ENCODE results near the gene TMEM252. TPM values are rescaled to one million over a fixed set of nuclear protein-coding genes. Genes with fewer than 3 reads are reported as not detected.

Gene TMEM252
- polyA plus RNA-seq, 2 of the 4 experiments (the other 2 are of a cell fraction) = not detected

DNA sequence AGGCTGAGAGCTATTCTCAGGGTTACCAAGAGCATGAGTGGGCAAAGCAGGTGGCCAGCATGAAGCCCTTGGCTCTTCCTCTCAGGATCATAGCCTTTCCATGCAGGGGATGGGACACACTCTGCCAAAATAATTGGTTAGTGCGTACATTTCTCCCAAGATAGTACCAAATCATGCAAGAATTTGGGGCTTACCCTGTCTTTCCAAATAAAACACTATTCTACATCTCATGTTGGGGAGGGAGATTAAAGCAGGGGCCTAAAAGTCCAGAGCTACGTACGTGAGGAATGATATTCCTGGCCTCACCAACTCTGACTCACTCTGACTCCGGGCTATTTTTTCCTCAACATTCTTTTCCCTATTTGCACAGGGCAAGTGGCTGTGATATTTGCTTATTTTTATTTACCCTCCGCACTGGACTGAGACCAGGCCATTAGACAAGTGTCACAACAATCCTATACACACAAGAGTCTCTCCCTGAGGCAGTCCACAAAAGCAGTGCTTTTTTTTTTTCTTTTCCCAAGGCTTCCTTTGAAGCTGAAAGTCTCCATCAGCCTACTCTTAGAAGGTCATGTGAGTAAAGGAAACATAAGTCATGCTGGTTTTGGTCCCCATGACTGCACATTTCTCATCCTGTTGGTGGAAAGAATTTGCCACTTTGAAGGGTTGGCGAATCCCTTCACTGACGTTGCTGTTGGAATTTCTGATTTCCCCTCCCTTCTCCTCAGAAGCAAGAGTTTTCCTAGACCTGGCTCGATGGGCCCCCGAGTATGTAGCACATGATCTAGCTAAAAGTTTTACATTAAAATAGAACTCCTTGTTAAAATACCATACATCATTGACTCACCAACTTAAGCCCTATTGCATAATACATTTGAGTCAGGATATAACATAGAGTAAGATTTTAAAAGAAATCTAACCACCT lies 40.0 kb downstream of the TMEM252 start (continued):
- TF ChIP-seq FOSL2 (IDR thresholded peaks at IDR 0.05) (0 out of 2 replicates have a peak, but pooled peaks have one; percentile 38), FOSL2 (CRISPR knock-in tag; IDR thresholded peaks at IDR 0.05) (peak; percentile 74), MAFK (IDR thresholded peaks at IDR 0.05; ENCODE audit: partially characterized antibody) (no peak), RCOR1 (IDR thresholded peaks at IDR 0.05; ENCODE audit: low read depth, low read length) (no peak), JUN (IDR thresholded peaks at IDR 0.05) (peak in 1 of 2 experiments; percentile 40; a peak in 2 of 5 replicates), GATA3 (IDR thresholded peaks at IDR 0.05; ENCODE audit: borderline replicate concordance) (peak; percentile 67), HEYL (CRISPR knock-in tag; IDR thresholded peaks at IDR 0.05) (no peak)
- TF ChIP-seq, protein P1, sequence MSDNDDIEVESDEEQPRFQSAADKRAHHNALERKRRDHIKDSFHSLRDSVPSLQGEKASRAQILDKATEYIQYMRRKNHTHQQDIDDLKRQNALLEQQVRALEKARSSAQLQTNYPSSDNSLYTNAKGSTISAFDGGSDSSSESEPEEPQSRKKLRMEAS (IDR thresholded peaks at IDR 0.05) = no peak
- TF ChIP-seq, protein P2, sequence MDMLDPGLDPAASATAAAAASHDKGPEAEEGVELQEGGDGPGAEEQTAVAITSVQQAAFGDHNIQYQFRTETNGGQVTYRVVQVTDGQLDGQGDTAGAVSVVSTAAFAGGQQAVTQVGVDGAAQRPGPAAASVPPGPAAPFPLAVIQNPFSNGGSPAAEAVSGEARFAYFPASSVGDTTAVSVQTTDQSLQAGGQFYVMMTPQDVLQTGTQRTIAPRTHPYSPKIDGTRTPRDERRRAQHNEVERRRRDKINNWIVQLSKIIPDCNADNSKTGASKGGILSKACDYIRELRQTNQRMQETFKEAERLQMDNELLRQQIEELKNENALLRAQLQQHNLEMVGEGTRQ (IDR thresholded peaks at IDR 0.05) = peak; percentile 71

- DNase-seq (ENCODE audit: low read depth in 1 of 2, low spot score in 1 of 2) (no peak), ATAC-seq (no peak), FAIRE-seq (no peak)
- ChIA-PET POLR2A (no interaction called here), CTCF (interaction anchor here (2.1 kb wide), 1 partner anchor 9 kb away, joined by 6 read pairs; no protein-coding TSS in a partner anchor)
- no peak overlapping the region for H3K4me3 ChIP-seq
- TF ChIP-seq RCOR1 (IDR thresholded peaks at IDR 0.05; ENCODE audit: low read depth, low read length) (no peak), SREBF2 (IDR thresholded peaks at IDR 0.05) (no peak), EHF (CRISPR knock-in tag; IDR thresholded peaks at IDR 0.05) (no peak), FOSB (CRISPR knock-in tag; IDR thresholded peaks at IDR 0.05) (no peak), CBX2 (IDR thresholded peaks at IDR 0.05; ENCODE audit: borderline replicate concordance, low read depth) (no peak), ZNF302 (CRISPR knock-in tag; IDR thresholded peaks at IDR 0.05) (no peak), MYC (IDR thresholded peaks at IDR 0.05; ENCODE audit: borderline replicate concordance, low read length) (no peak), HOXA7 (CRISPR knock-in tag; IDR thresholded peaks at IDR 0.05) (no peak), ZC3H11A (IDR thresholded peaks at IDR 0.05) (no peak), NR3C1 (IDR thresholded peaks at IDR 0.05) (no peak), NFE2L2 (conservative IDR thresholded peaks at IDR 0.05; ENCODE audit: low read length) (no peak), FOSL2 (IDR thresholded peaks at IDR 0.05) (no peak), FOSL2 (CRISPR knock-in tag; IDR thresholded peaks at IDR 0.05) (no peak), MAFK (IDR thresholded peaks at IDR 0.05; ENCODE audit: partially characterized antibody) (no peak)
- 82% methylated on average over 2 of the region's 2 CpGs for WGBS (ENCODE audit: missing lambda C conversion rate)
- H3K4me2 ChIP-seq = no peak overlapping the region
- no peaks in the 10 kb centered on the region for H3K9me3 ChIP-seq
- H3K27ac ChIP-seq = no peak overlapping the region
- peaks cover 20% of the 10 kb centered on the region for H3K4me1 ChIP-seq
Observed at GRCh38 chr9:68498816-68499215, 41.9 kb downstream of the TMEM252 start.

DNA sequence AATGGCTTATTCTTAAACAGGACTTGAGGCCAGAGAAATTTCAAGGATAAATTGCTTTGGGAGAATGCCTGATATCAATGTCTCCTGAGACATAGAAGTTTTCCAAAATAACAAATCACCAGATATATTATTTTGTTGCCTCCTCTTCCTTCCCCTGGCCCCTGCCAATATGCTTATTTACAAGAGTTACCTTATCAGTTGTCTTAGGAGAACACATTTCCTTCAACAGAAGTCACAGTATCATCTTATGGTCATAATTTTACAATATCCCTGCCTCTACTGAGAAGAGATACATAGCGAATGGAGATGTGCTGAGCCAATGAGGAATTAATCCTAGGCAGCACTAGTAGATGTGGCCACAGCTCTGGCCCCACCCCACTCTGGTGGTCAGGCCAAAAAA lies 43.1 kb downstream of the TMEM252 start:
- H3K4me1 ChIP-seq = peaks cover 20% of the 10 kb centered on the region
- no peak for DNase-seq (ENCODE audit: low read depth in 1 of 2, low spot score in 1 of 2)
- FAIRE-seq = no peak
- WGBS (ENCODE audit: missing lambda C conversion rate) = 83% methylated on average over 1 of the region's 1 CpG
- no peak for ATAC-seq
- H3K4me3 ChIP-seq = no peak overlapping the region
- CTCF ChIA-PET = interaction anchor here (2.1 kb wide), 1 partner anchor 10 kb away, joined by 6 read pairs; no protein-coding TSS in a partner anchor
- no peaks in the 10 kb centered on the region for H3K9me3 ChIP-seq
- no peak overlapping the region for H3K4me2 ChIP-seq
- TF ChIP-seq, protein P3, sequence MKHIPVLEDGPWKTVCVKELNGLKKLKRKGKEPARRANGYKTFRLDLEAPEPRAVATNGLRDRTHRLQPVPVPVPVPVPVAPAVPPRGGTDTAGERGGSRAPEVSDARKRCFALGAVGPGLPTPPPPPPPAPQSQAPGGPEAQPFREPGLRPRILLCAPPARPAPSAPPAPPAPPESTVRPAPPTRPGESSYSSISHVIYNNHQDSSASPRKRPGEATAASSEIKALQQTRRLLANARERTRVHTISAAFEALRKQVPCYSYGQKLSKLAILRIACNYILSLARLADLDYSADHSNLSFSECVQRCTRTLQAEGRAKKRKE (CRISPR knock-in tag; IDR thresholded peaks at IDR 0.05; ENCODE audit: low read depth) = no peak
- TF ChIP-seq HES2 (IDR thresholded peaks at IDR 0.05) (no peak), HEYL (CRISPR knock-in tag; IDR thresholded peaks at IDR 0.05) (no peak)
- POLR2A ChIA-PET = no interaction called here
- no peak overlapping the region for H3K27ac ChIP-seq
